ENCODE data around the gene STK32C. TPM values are rescaled to one million over a fixed set of nuclear protein-coding genes. Genes with fewer than 3 reads are reported as not detected.

The STK32C gene
- total RNA-seq, 4 donors from 2014 or later: 3.7 to 13.9 (median 6.7) TPM

- H3K36me3 ChIP-seq: no peaks in the 10 kb centered on the region
- DNase-seq (no peak), ATAC-seq (no peak)
- H3K4me1 ChIP-seq: no peaks in the 10 kb centered on the region
- no peaks in the 10 kb centered on the region for H3K27me3 ChIP-seq
- H3K27ac ChIP-seq: no peak overlapping the region
- in situ Hi-C loops (cut with MboI; ENCODE audit: low sequenced_read_pairs in 4 of 4): loop anchor here (5.0 to 10.0 kb wide), 3 partner anchors 116 to 226 kb away; no protein-coding TSS in a partner anchor
- H3K4me3 ChIP-seq: no peak overlapping the region
- intact Hi-C loops (cut with DNase I; ENCODE audit: low total_unique reads): no loop called here
- H3K9me3 ChIP-seq: no peaks in the 10 kb centered on the region
- TF ChIP-seq POLR2A (IDR thresholded peaks at IDR 0.05) (no peak), CTCF (IDR thresholded peaks at IDR 0.05 in 4 of 5, conservative IDR thresholded peaks at IDR 0.05 in 1 of 5) (no peak)
Observed at GRCh38 chr10:132229096-132229495, 78.7 kb downstream of the STK32C start.

- no peaks in the 10 kb centered on the region for H3K9me3 ChIP-seq
- no peak overlapping the region for H3K4me3 ChIP-seq
- TF ChIP-seq CTCF (IDR thresholded peaks at IDR 0.05 in 4 of 5, conservative IDR thresholded peaks at IDR 0.05 in 1 of 5): no peak
- TF ChIP-seq POLR2A (IDR thresholded peaks at IDR 0.05): no peak
- H3K4me1 ChIP-seq: no peaks in the 10 kb centered on the region
- no peaks in the 10 kb centered on the region for H3K36me3 ChIP-seq
- DNase-seq: no peak
- intact Hi-C loops (cut with DNase I; ENCODE audit: low total_unique reads) (no loop called here), in situ Hi-C loops (cut with MboI; ENCODE audit: low sequenced_read_pairs in 4 of 4) (loop anchor here (5.0 to 10.0 kb wide), 3 partner anchors 116 to 226 kb away; no protein-coding TSS in a partner anchor)
- no peak for ATAC-seq
- no peaks in the 10 kb centered on the region for H3K27me3 ChIP-seq
- no peak overlapping the region for H3K27ac ChIP-seq
Observed at GRCh38 chr10:132228616-132229015, 79.1 kb downstream of the STK32C start.

- ATAC-seq (no peak), DNase-seq (no peak)
- no peaks in the 10 kb centered on the region for H3K27me3 ChIP-seq
- H3K4me1 ChIP-seq: no peaks in the 10 kb centered on the region
- no peak overlapping the region for H3K27ac ChIP-seq
- no peaks in the 10 kb centered on the region for H3K36me3 ChIP-seq
- H3K9me3 ChIP-seq: no peaks in the 10 kb centered on the region
- intact Hi-C loops (cut with DNase I; ENCODE audit: low total_unique reads) (no loop called here), in situ Hi-C loops (cut with MboI; ENCODE audit: low sequenced_read_pairs in 4 of 4) (loop anchor here (5.0 to 10.0 kb wide), 3 partner anchors 117 to 227 kb away; no protein-coding TSS in a partner anchor)
- no peak overlapping the region for H3K4me3 ChIP-seq
- TF ChIP-seq POLR2A (IDR thresholded peaks at IDR 0.05) (no peak), CTCF (IDR thresholded peaks at IDR 0.05 in 4 of 5, conservative IDR thresholded peaks at IDR 0.05 in 1 of 5) (no peak)
Observed at GRCh38 chr10:132227851-132228390, 79.8 kb downstream of the STK32C start.

GRCh38 chr10:132226586-132227405, 81.0 kb downstream of the STK32C start:
- no peak for DNase-seq
- intact Hi-C loops (cut with DNase I; ENCODE audit: low total_unique reads): no loop called here
- Histone ChIP-seq H3K27me3 (no peaks in the 10 kb centered on the region), H3K9me3 (no peaks in the 10 kb centered on the region), H3K4me3 (no peak overlapping the region), H3K36me3 (no peaks in the 10 kb centered on the region), H3K4me1 (no peaks in the 10 kb centered on the region), H3K27ac (no peak overlapping the region)
- TF ChIP-seq CTCF (IDR thresholded peaks at IDR 0.05 in 4 of 5, conservative IDR thresholded peaks at IDR 0.05 in 1 of 5) (no peak), POLR2A (IDR thresholded peaks at IDR 0.05) (no peak)
- in situ Hi-C loops (cut with MboI; ENCODE audit: low sequenced_read_pairs in 4 of 4): loop anchor here (5.0 to 10.0 kb wide), 3 partner anchors 118 to 228 kb away; no protein-coding TSS in a partner anchor
- no peak for ATAC-seq

Data from gastrocnemius medialis (tissue), 4 donors.